K562 (cell line): ENCODE results near the gene ZDHHC5.
A peak's percentile ranks its signal among the peaks of the same experiment; 100 is the strongest.

Experiments
- BRCA1 ChIP-seq, 2 experiments: fragments of 450-650 bp in 1 of 2; sonication (generic) in 1 of 2; formaldehyde crosslinking in 1 of 2; IDR thresholded peaks; 2 replicates each; pipeline versions ENCODE4 v1.5.0 to v1.6.1; 2017 to 2020; ENCODE audit warnings: mild to moderate bottlenecking in 1 of 2, missing genetic modification reagents in 1 of 2
- COPS2 ChIP-seq: fragments of 450-650 bp; conservative IDR thresholded peaks from 2 replicates; pipeline ENCODE4 v1.6.1; 2016; ENCODE audit warnings: mild to moderate bottlenecking, moderate library complexity
- CTCF ChIP-seq, 3 experiments: IDR thresholded peaks in 2 of 3; conservative IDR thresholded peaks in 1 of 3; 2 replicates each; pipeline ENCODE4 v1.5.1; 2011 to 2012; ENCODE audit warnings: low read length in 3 of 3, mild to moderate bottlenecking in 3 of 3, control low read depth in 2 of 3, improper control_type of control experiment in 1 of 3, inconsistent platforms in 1 of 3, low read depth in 1 of 3, mixed read lengths in 1 of 3, moderate library complexity in 1 of 3; ENCODE audit not compliant: insufficient read depth in 2 of 3
- EZH2 ChIP-seq: IDR thresholded peaks from 2 replicates; pipeline ENCODE4 v1.6.1; 2012; ENCODE audit warnings: low read depth, mild to moderate bottlenecking, inconsistent platforms, low read length, borderline replicate concordance
- FOXJ3 ChIP-seq: sonication (generic); formaldehyde crosslinking; IDR thresholded peaks from 2 replicates; pipeline ENCODE4 v1.4.0; 2020; ENCODE audit warnings: mild to moderate bottlenecking, missing genetic modification reagents
- GABPA ChIP-seq: fragments of 200-800 bp; sonication (Bioruptor generic); conservative IDR thresholded peaks from 2 replicates; pipeline ENCODE4 v1.6.1; 2016; ENCODE audit warnings: low read depth, missing genetic modification characterization, missing compliant biosample characterization
- MLX ChIP-seq, 2 experiments: fragments of 450-650 bp in 1 of 2; sonication (generic) in 1 of 2; formaldehyde crosslinking; conservative IDR thresholded peaks; 2 replicates each; pipeline versions ENCODE4 v1.4.0 to v1.8.1; 2020 to 2022; ENCODE audit warnings: mild to moderate bottlenecking in 1 of 2, missing genetic modification reagents in 1 of 2
- NBN ChIP-seq: fragments of 450-650 bp; IDR thresholded peaks from 2 replicates; pipeline ENCODE4 v1.6.1; 2016; ENCODE audit warnings: low read depth, mild to moderate bottlenecking
- PATZ1 ChIP-seq: fragments of 250-450 bp; sonication (Bioruptor Pico); IDR thresholded peaks from 2 replicates; pipeline ENCODE4 v1.5.0; 2020; ENCODE audit warnings: mild to moderate bottlenecking, borderline replicate concordance
- TBP ChIP-seq: optimal IDR thresholded peaks from 2 replicates; pipeline ENCODE3; 2011; ENCODE audit warnings: low read depth, low read length, improper control_type of control experiment

GRCh38 chr11:57645689-57646085 is 22.2 kb upstream of the ZDHHC5 start:
- TF ChIP-seq GABPA (no peak), PATZ1 (no peak), COPS2 (no peak), TBP (peak; percentile 53), CTCF (IDR thresholded peaks at IDR 0.05 in 2 of 3, conservative IDR thresholded peaks at IDR 0.05 in 1 of 3; ENCODE audit: insufficient read depth in 2 of 3, low read depth in 1 of 3, low read length in 3 of 3) (no peak), MLX (CRISPR knock-in tag; conservative IDR thresholded peaks at IDR 0.05) (no peak), NBN (no peak), BRCA1 (IDR thresholded peaks at IDR 0.05) (no peak), BRCA1 (CRISPR knock-in tag; IDR thresholded peaks at IDR 0.05) (no peak), EZH2 (no peak), FOXJ3 (no peak)
